Activated CD8-positive, alpha-beta memory T cell treated with anti-CD3 and anti-CD28 coated beads, Interleukin-2, amount 10 ng/mL, durations not matched to agents 7 days and 5 days (primary cell): ENCODE measurements around the gene GPR17. TPM values are rescaled to one million over a fixed set of nuclear protein-coding genes. Genes with fewer than 3 reads are reported as not detected.

Experiments used
- ATAC-seq: fragments of 150-1000 bp; cut with Tn5 transposase; one replicate; pipeline ENCODE4 v1.10.0; 2021; ENCODE audit warnings: moderate library complexity
- CTCF ChIA-PET: fragments of 350-600 bp; sonication (Branson Sonifier 250); formaldehyde crosslinking; loops from one replicate; lab custom pipeline; 2021; ENCODE audit warnings: antibody characterized with exemption; lab: Charles Lee
- DNase-seq: peaks from one replicate; pipeline ENCODE4 v3.0.0-alpha.2; 2020
- H3K27ac Mint-ChIP-seq: one replicate; pipeline ENCODE4 v1.8.0; 2021; ENCODE audit warnings: mild to moderate bottlenecking, mixed read lengths
- H3K27me3 Mint-ChIP-seq: one replicate; pipeline ENCODE4 v1.8.0; 2021; ENCODE audit warnings: mixed read lengths
- H3K36me3 Mint-ChIP-seq: one replicate; pipeline ENCODE4 v1.8.0; 2021; ENCODE audit warnings: mild to moderate bottlenecking, mixed read lengths
- H3K4me1 Mint-ChIP-seq: one replicate; pipeline ENCODE4 v1.8.0; 2021; ENCODE audit warnings: mixed read lengths
- H3K4me3 Mint-ChIP-seq: one replicate; pipeline ENCODE4 v1.8.0; 2021; ENCODE audit warnings: mild to moderate bottlenecking, moderate library complexity, mixed read lengths
- H3K9me3 Mint-ChIP-seq: one replicate; pipeline ENCODE4 v1.8.0; 2022; ENCODE audit warnings: low read depth, mixed read lengths
- total RNA-seq, 2 experiments: library from RNA; stranded (reverse); gene quantifications; one replicate each; pipeline ENCODE4 v1.2.3, GENCODE V29; 2021

The GPR17 gene
- total RNA-seq, 2 experiments from 2014 or later: not detected

GRCh38 chr2:127643439-127644065 is 2.4 kb upstream of the GPR17 start:
- Mint-ChIP-seq H3K4me3 (no peak overlapping the region), H3K27ac (no peak overlapping the region), H3K36me3 (no peaks in the 10 kb centered on the region), H3K9me3 (no peaks in the 10 kb centered on the region), H3K27me3 (no peaks in the 10 kb centered on the region), H3K4me1 (peaks cover 9% of the 10 kb centered on the region)
- no peak for ATAC-seq
- CTCF ChIA-PET: interaction anchor here (3.0 kb wide), 1 partner anchor 52 kb away, joined by 9 read pairs; no protein-coding TSS in a partner anchor
- no peak for DNase-seq

DNA sequence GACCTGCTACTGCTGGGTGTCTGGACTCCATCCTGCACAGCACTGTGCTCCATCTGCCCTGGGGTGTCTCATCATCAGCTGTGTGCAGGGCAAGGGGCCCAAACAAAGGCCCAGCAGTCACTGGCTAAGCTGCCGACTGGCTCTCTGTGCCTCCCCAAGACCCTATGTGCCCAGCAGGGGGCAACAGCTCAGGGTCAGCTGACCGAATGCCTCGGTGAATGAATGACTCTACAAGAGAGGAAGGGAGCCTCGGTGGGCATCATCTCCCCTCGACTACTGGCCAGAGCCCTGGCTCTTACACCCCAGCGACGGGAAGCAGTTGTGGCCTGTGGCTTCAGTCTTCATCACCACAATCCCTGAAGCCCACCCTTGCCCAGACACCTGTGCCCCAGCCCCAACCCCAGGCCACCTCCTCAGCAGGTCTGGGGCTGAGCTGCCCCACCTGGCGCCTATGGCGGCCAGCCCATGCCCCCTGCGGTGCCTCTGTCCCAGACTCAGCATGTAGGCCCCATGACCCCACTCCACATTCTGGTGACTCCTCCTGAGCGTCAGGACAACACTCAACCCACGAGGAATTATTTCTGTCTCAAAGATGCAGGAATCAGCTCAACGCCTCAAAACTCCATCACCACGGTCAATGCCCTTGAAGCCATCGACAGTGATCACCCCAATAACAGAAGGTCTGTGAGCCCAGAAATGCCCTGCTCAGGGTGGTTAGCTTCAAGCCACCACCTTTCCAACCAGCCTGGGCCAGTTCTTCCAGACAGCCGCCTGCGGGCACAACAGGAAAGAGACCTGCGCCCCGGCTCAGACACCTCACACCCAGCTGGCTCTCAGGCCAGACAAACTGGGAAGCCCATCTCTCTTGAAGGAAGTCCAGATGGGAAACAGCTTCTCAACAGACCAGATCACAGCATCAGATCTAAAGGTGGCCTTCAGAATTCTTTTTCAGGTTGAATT is 1.6 kb upstream of the GPR17 start:
- Mint-ChIP-seq H3K4me1 (peaks cover 8% of the 10 kb centered on the region), H3K9me3 (no peaks in the 10 kb centered on the region), H3K27me3 (no peaks in the 10 kb centered on the region), H3K4me3 (no peak overlapping the region), H3K36me3 (no peaks in the 10 kb centered on the region), H3K27ac (no peak overlapping the region)
- CTCF ChIA-PET: interaction anchor here (3.0 kb wide), 1 partner anchor 53 kb away, joined by 9 read pairs; no protein-coding TSS in a partner anchor
- ATAC-seq (no peak), DNase-seq (no peak)

DNA sequence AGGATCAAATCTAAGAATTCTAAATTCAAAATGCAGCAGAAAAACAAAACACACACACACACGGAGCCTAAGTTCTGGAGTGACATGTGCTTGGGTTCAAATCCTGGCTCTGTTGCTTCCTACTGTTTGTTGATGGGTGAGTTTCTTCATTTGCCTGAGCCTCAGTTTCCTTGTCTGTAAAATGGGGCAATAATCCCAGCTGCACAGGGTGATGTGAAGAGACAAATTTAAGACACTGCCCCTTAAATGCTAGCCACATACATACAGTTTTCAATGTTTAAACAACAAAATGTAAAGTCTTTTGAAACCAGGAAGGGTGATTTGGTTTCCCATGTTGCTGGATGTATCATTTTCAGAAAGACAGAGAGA is 943 bp upstream of the GPR17 start:
- CTCF ChIA-PET: interaction anchor here (3.0 kb wide), 1 partner anchor 53 kb away, joined by 9 read pairs; no protein-coding TSS in a partner anchor
- Mint-ChIP-seq H3K36me3 (no peaks in the 10 kb centered on the region), H3K27ac (no peak overlapping the region), H3K4me3 (no peak overlapping the region), H3K27me3 (no peaks in the 10 kb centered on the region), H3K4me1 (peaks cover 11% of the 10 kb centered on the region), H3K9me3 (no peaks in the 10 kb centered on the region)
- ATAC-seq (no peak), DNase-seq (no peak)

- Mint-ChIP-seq H3K36me3 (no peaks in the 10 kb centered on the region), H3K4me1 (peaks cover 7% of the 10 kb centered on the region), H3K27ac (no peak overlapping the region), H3K4me3 (no peak overlapping the region), H3K9me3 (no peaks in the 10 kb centered on the region), H3K27me3 (no peaks in the 10 kb centered on the region)
- no peak for ATAC-seq
- CTCF ChIA-PET: interaction anchor here (5.3 kb wide), 1 partner anchor 56 kb away, joined by 63 read pairs; no protein-coding TSS in a partner anchor
- no peak for DNase-seq
These were observed 711 bp downstream of the GPR17 start for GRCh38 chr2:127646487-127647241.

- Mint-ChIP-seq H3K27me3 (no peaks in the 10 kb centered on the region), H3K36me3 (no peaks in the 10 kb centered on the region), H3K27ac (no peak overlapping the region), H3K9me3 (no peaks in the 10 kb centered on the region), H3K4me1 (peaks cover 7% of the 10 kb centered on the region), H3K4me3 (no peak overlapping the region)
- ATAC-seq (no peak), DNase-seq (no peak)
- CTCF ChIA-PET: interaction anchor here (5.3 kb wide), 1 partner anchor 57 kb away, joined by 63 read pairs; no protein-coding TSS in a partner anchor
These were observed 1.6 kb downstream of the GPR17 start for GRCh38 chr2:127647242-127648190.

- Mint-ChIP-seq H3K36me3 (no peaks in the 10 kb centered on the region), H3K27me3 (no peaks in the 10 kb centered on the region), H3K4me1 (peaks cover 7% of the 10 kb centered on the region), H3K4me3 (no peak overlapping the region), H3K9me3 (no peaks in the 10 kb centered on the region), H3K27ac (no peak overlapping the region)
- DNase-seq (no peak), ATAC-seq (no peak)
- CTCF ChIA-PET: interaction anchor here (5.3 kb wide), 1 partner anchor 57 kb away, joined by 63 read pairs; no protein-coding TSS in a partner anchor
These were observed 2.4 kb downstream of the GPR17 start for GRCh38 chr2:127648321-127648720.

DNA sequence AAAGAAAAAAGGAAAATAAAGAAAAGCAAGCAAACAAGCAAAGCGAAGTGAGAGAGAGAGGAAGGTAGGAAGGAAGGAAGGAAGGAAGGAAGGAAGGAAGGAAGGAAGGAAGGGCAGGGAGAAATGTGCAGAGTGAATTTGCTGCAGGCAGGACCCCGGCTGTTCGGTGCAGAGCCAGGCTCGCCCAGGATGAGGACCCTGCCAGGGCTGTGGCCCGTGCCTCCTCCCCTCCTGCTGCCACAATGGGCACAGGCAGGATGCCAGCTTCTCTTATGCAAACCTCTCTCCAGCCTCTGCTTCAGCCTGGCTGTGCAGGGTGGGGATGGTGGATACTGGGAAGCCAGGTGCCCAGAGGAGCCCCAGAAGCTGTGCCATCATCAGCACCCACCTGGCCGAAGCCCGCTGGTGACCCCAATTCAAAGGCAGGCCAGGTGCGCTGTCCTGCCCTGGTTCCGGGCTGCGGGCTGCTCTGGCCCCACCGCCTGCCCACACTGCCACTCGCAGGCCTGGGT is 3.2 kb downstream of the GPR17 start:
- no peak overlapping the region for H3K4me3 Mint-ChIP-seq
- CTCF ChIA-PET: interaction anchor here (1.0 to 5.3 kb wide), 10 partner anchors 9 to 466 kb away, joined by 3 to 63 read pairs (median 5); no protein-coding TSS in a partner anchor
- H3K4me1 Mint-ChIP-seq: peaks cover 7% of the 10 kb centered on the region
- ATAC-seq: no peak
- no peak for DNase-seq
- H3K27ac Mint-ChIP-seq: no peak overlapping the region
- no peaks in the 10 kb centered on the region for H3K9me3 Mint-ChIP-seq
- no peaks in the 10 kb centered on the region for H3K27me3 Mint-ChIP-seq
- H3K36me3 Mint-ChIP-seq: no peaks in the 10 kb centered on the region

DNA sequence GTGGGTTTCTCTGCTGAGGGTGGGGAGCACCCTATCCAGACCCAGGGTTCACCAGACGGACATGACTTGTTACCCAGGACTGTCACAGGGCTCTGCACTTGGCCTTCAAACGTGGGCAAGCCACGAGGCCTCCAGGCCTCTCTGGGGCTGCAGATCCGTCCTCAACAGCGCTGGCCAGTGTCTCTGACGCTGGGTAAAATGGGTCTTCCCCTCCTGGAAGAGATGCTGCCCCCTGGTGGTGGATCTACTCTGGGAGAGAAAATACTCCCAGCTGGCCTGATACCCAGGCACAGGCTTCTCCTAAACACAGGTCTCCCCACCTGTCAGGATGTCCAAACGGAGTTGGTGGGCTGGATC is 3.7 kb downstream of the GPR17 start:
- DNase-seq (peak; percentile 87), ATAC-seq (peak; percentile 86)
- Mint-ChIP-seq H3K4me1 (peaks cover 7% of the 10 kb centered on the region), H3K27ac (no peak overlapping the region), H3K36me3 (no peaks in the 10 kb centered on the region), H3K9me3 (no peaks in the 10 kb centered on the region), H3K4me3 (no peak overlapping the region), H3K27me3 (no peaks in the 10 kb centered on the region)
- CTCF ChIA-PET: interaction anchor here (0.5 to 5.3 kb wide), 25 partner anchors 9 to 466 kb away, joined by 3 to 63 read pairs (median 4); no protein-coding TSS in a partner anchor

- Mint-ChIP-seq H3K27ac (no peak overlapping the region), H3K36me3 (no peaks in the 10 kb centered on the region), H3K4me1 (peaks cover 7% of the 10 kb centered on the region), H3K4me3 (no peak overlapping the region), H3K27me3 (no peaks in the 10 kb centered on the region), H3K9me3 (no peaks in the 10 kb centered on the region)
- CTCF ChIA-PET: interaction anchor here (0.5 to 5.3 kb wide), 26 partner anchors 10 to 467 kb away, joined by 3 to 63 read pairs (median 4); partner anchors contain the start of gene SFT2D3
- DNase-seq: no peak
- ATAC-seq: peak; percentile 16
These were observed 4.3 kb downstream of the GPR17 start for GRCh38 chr2:127650041-127650784.

DNA sequence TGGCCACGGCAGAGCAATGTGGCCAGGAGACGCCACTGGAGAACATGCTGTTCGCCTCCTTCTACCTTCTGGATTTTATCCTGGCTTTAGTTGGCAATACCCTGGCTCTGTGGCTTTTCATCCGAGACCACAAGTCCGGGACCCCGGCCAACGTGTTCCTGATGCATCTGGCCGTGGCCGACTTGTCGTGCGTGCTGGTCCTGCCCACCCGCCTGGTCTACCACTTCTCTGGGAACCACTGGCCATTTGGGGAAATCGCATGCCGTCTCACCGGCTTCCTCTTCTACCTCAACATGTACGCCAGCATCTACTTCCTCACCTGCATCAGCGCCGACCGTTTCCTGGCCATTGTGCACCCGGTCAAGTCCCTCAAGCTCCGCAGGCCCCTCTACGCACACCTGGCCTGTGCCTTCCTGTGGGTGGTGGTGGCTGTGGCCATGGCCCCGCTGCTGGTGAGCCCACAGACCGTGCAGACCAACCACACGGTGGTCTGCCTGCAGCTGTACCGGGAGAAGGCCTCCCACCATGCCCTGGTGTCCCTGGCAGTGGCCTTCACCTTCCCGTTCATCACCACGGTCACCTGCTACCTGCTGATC is 4.9 kb downstream of the GPR17 start:
- Mint-ChIP-seq H3K4me1 (peaks cover 7% of the 10 kb centered on the region), H3K4me3 (no peak overlapping the region), H3K9me3 (no peaks in the 10 kb centered on the region), H3K27ac (no peak overlapping the region), H3K27me3 (no peaks in the 10 kb centered on the region), H3K36me3 (no peaks in the 10 kb centered on the region)
- DNase-seq (no peak), ATAC-seq (no peak)
- CTCF ChIA-PET: interaction anchor here (0.9 to 5.3 kb wide), 11 partner anchors 11 to 454 kb away, joined by 3 to 63 read pairs (median 4); partner anchors contain the start of gene SFT2D3

GRCh38 chr2:127651381-127651809 is 5.4 kb downstream of the GPR17 start:
- no peaks in the 10 kb centered on the region for H3K27me3 Mint-ChIP-seq
- H3K36me3 Mint-ChIP-seq: no peaks in the 10 kb centered on the region
- H3K4me1 Mint-ChIP-seq: peaks cover 7% of the 10 kb centered on the region
- ATAC-seq (no peak), DNase-seq (no peak)
- no peaks in the 10 kb centered on the region for H3K9me3 Mint-ChIP-seq
- no peak overlapping the region for H3K4me3 Mint-ChIP-seq
- CTCF ChIA-PET: interaction anchor here (5.3 kb wide), 1 partner anchor 60 kb away, joined by 63 read pairs; no protein-coding TSS in a partner anchor
- no peak overlapping the region for H3K27ac Mint-ChIP-seq
